ENCODE data around the gene NUMBL. TPM values are rescaled to one million over a fixed set of nuclear protein-coding genes. Genes with fewer than 3 reads are reported as not detected.
A peak's percentile ranks its signal among the peaks of the same experiment; 100 is the strongest.

The NUMBL gene
- total and polyA plus RNA-seq, 9 of the 15 experiments (the other 6 are each of a cell fraction or from before 2014, with no cell fraction given): 0.39 to 38.6 (median 6.6) TPM

GRCh38 chr19:40640744-40641143, 49.7 kb downstream of the NUMBL start (continued):
- TF ChIP-seq SETDB1 (IDR thresholded peaks at IDR 0.05; ENCODE audit: low read length) (no peak), NCOA4 (IDR thresholded peaks at IDR 0.05; ENCODE audit: partially characterized antibody) (no peak), HMGXB4 (CRISPR knock-in tag; IDR thresholded peaks at IDR 0.05) (no peak), HCFC1 (IDR thresholded peaks at IDR 0.05; ENCODE audit: low read depth, low read length) (no peak), TFAP4 (CRISPR knock-in tag; IDR thresholded peaks at IDR 0.05; ENCODE audit: borderline replicate concordance) (no peak), HIVEP1 (CRISPR knock-in tag; IDR thresholded peaks at IDR 0.05) (no peak), MTA2 (IDR thresholded peaks at IDR 0.05; ENCODE audit: low read depth) (0 out of 2 replicates have a peak, but pooled peaks have one; percentile 3), POLR2G (IDR thresholded peaks at IDR 0.05; ENCODE audit: low read depth, low read length) (peak; percentile 21; the same call in 1 of the 2 replicates), ZNF3 (CRISPR knock-in tag; IDR thresholded peaks at IDR 0.05) (no peak), SMARCA4 (IDR thresholded peaks at IDR 0.05) (peak; percentile 36; the same call in 1 of the 2 replicates), DDX20 (tag; IDR thresholded peaks at IDR 0.05; ENCODE audit: low read depth) (no peak), NRF1 (conservative IDR thresholded peaks at IDR 0.05 in 1 of 2, IDR thresholded peaks at IDR 0.05 in 1 of 2) (peak; percentile 71 to 74), CEBPB (tag; IDR thresholded peaks at IDR 0.05) (no peak), CTCF (IDR thresholded peaks at IDR 0.05 in 2 of 3, conservative IDR thresholded peaks at IDR 0.05 in 1 of 3; ENCODE audit: insufficient read depth in 2 of 3, low read depth in 1 of 3, low read length in 3 of 3) (peak in 1 of 3 experiments; percentile 20; a peak in 1 of 6 replicates), SREBF1 (IDR thresholded peaks at IDR 0.05; ENCODE audit: borderline replicate concordance, low read depth, low read length) (no peak), ZNF143 (CRISPR knock-in tag; IDR thresholded peaks at IDR 0.05) (no peak), RREB1 (CRISPR knock-in tag; IDR thresholded peaks at IDR 0.05) (no peak), EGR1 (conservative IDR thresholded peaks at IDR 0.05) (peak; percentile 44; the same call in 1 of the 2 replicates)

Measured in K562 (cell line).